ENCODE measurements around the gene RALGPS1. TPM values are rescaled to one million over a fixed set of nuclear protein-coding genes. Genes with fewer than 3 reads are reported as not detected.

Gene RALGPS1
- total RNA-seq, 1 experiment from 2014 or later: 18.6 TPM

DNA sequence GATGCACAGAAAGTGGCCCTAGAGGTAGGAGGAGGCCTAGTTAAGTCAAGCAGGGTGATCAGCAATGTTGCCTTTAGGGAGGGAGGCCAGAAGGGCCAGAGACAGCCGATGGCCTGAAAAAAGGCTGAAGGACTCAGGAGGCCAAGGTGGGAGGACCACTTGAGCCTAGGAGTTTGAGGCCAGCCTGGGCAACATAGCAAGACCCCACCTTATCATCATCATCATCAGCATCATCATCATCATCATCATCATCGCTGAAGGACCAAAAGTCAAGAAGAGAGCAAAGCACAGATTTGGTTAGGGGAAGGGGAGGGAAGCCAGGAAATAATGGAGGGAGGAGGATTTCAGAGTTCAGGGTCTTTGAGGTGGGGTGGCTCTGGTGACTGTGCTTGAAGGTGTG, 74.3 kb downstream of the RALGPS1 start:
- Histone ChIP-seq H3K9me3 (ENCODE audit: control insufficient read depth, low read depth, low read length) (peaks cover 8% of the 10 kb centered on the region), H4K5ac (ENCODE audit: insufficient read length, low read depth, low read length) (no peak overlapping the region), H3T11ph (ENCODE audit: low read length) (no peak overlapping the region), H2BK12ac (ENCODE audit: insufficient read length, low read depth, low read length) (no peak overlapping the region), H2BK120ac (ENCODE audit: low read depth, low read length, poor library complexity, severe bottlenecking) (no peak overlapping the region), H4K8ac (replicated peaks; ENCODE audit: insufficient read length, low read depth, low read length) (no peak overlapping the region), H3K79me1 (ENCODE audit: insufficient read depth, low read depth, low read length, poor library complexity, severe bottlenecking) (no peaks in the 10 kb centered on the region), H3K4me1 (ENCODE audit: insufficient read depth, low read length) (no peaks in the 10 kb centered on the region), H3K79me2 (ENCODE audit: insufficient read depth, low read length) (no peaks in the 10 kb centered on the region), H2AK5ac (ENCODE audit: insufficient read length, low read length) (no peak overlapping the region), H2AFZ (ENCODE audit: low read length) (no peak overlapping the region), H2BK20ac (ENCODE audit: low read depth, low read length, poor library complexity, severe bottlenecking) (no peak overlapping the region), H3K56ac (ENCODE audit: insufficient read length, low read depth, low read length) (no peak overlapping the region), H3K27me3 (ENCODE audit: insufficient read depth, low read length) (no peaks in the 10 kb centered on the region), H4K91ac (ENCODE audit: insufficient read length, low read depth, low read length) (no peak overlapping the region), H3K23ac (ENCODE audit: insufficient read length, low read depth, low read length) (no peak overlapping the region), H3K4ac (ENCODE audit: low read depth, low read length) (no peak overlapping the region), H3K27ac (ENCODE audit: insufficient read length, low read depth, low read length) (no peak overlapping the region), H2BK15ac (ENCODE audit: low read depth, low read length) (no peak overlapping the region), H3K18ac (ENCODE audit: insufficient read length, low read depth, low read length) (no peak overlapping the region), H3K14ac (ENCODE audit: insufficient read depth, low read length) (no peak overlapping the region), H4K20me1 (ENCODE audit: control insufficient read depth, insufficient read depth, insufficient read length) (no peaks in the 10 kb centered on the region), H3K4me2 (ENCODE audit: insufficient read depth, insufficient read length, low read length) (no peak overlapping the region), H3K9ac (ENCODE audit: extremely low read depth, insufficient read length, low read length) (no peak overlapping the region), H3K23me2 (ENCODE audit: insufficient read length, low read depth, low read length, poor library complexity, severe bottlenecking) (no peaks in the 10 kb centered on the region), H2BK5ac (ENCODE audit: insufficient read length, low read length) (no peak overlapping the region)
- peaks cover 14 to 23% (median 20%) of the 10 kb centered on the region in 3 experiments for H3K36me3 Mint-ChIP-seq (ENCODE audit: insufficient read depth in 1 of 3, low read depth in 3 of 3)
- no peak overlapping the region for H3K4me3 Mint-ChIP-seq
- peaks cover 15 to 19% of the 10 kb centered on the region in 2 experiments for H3K9me3 Mint-ChIP-seq
- no peak for DNase-seq
- H3K4me1 Mint-ChIP-seq: peaks cover 0 to 6% of the 10 kb centered on the region in 2 experiments; a peak in 1 of 4 replicates
- H3K27ac Mint-ChIP-seq: no peak overlapping the region; a peak in 1 of 7 replicates
- H3K27me3 Mint-ChIP-seq (ENCODE audit: low read depth): peaks cover 3% of the 10 kb centered on the region
- no CpG with 5 or more reads among the region's 2 CpGs for WGBS (ENCODE audit: extremely low coverage, insufficient read length, low lambda C conversion rate)
- TF ChIP-seq, protein P1, sequence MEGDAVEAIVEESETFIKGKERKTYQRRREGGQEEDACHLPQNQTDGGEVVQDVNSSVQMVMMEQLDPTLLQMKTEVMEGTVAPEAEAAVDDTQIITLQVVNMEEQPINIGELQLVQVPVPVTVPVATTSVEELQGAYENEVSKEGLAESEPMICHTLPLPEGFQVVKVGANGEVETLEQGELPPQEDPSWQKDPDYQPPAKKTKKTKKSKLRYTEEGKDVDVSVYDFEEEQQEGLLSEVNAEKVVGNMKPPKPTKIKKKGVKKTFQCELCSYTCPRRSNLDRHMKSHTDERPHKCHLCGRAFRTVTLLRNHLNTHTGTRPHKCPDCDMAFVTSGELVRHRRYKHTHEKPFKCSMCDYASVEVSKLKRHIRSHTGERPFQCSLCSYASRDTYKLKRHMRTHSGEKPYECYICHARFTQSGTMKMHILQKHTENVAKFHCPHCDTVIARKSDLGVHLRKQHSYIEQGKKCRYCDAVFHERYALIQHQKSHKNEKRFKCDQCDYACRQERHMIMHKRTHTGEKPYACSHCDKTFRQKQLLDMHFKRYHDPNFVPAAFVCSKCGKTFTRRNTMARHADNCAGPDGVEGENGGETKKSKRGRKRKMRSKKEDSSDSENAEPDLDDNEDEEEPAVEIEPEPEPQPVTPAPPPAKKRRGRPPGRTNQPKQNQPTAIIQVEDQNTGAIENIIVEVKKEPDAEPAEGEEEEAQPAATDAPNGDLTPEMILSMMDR (conservative IDR thresholded peaks at IDR 0.05): no peak

Data from H9 (cell line).